ENCODE data around the gene AP1S2.

GRCh38 chrX:15848576-15848975, 6.0 kb downstream of the AP1S2 start:
- TF ChIP-seq, protein P1, sequence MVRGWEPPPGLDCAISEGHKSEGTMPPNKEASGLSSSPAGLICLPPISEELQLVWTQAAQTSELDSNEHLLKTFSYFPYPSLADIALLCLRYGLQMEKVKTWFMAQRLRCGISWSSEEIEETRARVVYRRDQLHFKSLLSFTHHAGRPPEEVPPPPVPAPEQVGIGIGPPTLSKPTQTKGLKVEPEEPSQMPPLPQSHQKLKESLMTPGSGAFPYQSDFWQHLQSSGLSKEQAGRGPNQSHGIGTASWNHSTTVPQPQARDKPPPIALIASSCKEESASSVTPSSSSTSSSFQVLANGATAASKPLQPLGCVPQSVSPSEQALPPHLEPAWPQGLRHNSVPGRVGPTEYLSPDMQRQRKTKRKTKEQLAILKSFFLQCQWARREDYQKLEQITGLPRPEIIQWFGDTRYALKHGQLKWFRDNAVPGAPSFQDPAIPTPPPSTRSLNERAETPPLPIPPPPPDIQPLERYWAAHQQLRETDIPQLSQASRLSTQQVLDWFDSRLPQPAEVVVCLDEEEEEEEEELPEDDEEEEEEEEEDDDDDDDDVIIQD (CRISPR knock-in tag; IDR thresholded peaks at IDR 0.05; ENCODE audit: low read depth): no peak
- TF ChIP-seq CTCF (CRISPR knock-in tag; IDR thresholded peaks at IDR 0.05) (no peak), YY1 (IDR thresholded peaks at IDR 0.05; ENCODE audit: insufficient read depth, insufficient replicate concordance, low read depth, low read length) (no peak)

All from HepG2 (cell line).